Stimulated activated CD8-positive, alpha-beta memory T cell treated with anti-CD3 and anti-CD28 coated beads, Interleukin-15, amount 100 ng/mL, for 48 hours (primary cell): ENCODE results near the gene APOL3.
"Not testable (repeated sequence)": the region's sequence is repeated elsewhere in the genome, so short reads cannot be mapped to it uniquely, and the experiment has no call there.

Experiments used
- DNase-seq, 2 donors: peaks; one replicate each; pipeline ENCODE4 v3.0.0-alpha.2; 2020; ENCODE audit warnings: low read depth in 2 of 2

Gene APOL3, protein sequence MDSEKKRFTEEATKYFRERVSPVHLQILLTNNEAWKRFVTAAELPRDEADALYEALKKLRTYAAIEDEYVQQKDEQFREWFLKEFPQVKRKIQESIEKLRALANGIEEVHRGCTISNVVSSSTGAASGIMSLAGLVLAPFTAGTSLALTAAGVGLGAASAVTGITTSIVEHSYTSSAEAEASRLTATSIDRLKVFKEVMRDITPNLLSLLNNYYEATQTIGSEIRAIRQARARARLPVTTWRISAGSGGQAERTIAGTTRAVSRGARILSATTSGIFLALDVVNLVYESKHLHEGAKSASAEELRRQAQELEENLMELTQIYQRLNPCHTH

DNA sequence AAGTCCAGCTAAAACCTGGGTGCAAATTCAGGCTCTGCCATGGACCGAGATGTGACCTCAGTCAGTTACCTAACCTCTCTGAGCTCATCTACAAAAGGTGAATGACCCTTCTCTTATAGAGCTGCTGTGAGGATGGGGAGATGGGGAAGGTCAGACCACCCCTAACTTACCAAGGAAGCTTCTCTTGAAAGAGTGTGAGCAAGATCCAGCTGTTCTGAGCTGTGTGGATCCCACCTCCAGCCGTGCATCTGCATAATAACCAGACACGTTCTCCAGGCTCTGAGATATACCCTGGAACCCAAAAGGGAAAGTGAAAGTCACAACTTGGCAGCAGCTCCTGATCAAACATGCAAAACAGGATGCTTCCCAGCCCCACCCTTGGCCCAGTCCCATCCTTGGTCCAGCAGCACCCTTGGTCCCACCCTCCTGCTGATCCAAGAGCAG, at the start of gene APOL3:
APOL3 (minus strand) TSS at position 257 of the 444 bp plus-strand sequence. CDS start 11,700 bp downstream, outside the sequence.
- DNase-seq, result no peak

DNA sequence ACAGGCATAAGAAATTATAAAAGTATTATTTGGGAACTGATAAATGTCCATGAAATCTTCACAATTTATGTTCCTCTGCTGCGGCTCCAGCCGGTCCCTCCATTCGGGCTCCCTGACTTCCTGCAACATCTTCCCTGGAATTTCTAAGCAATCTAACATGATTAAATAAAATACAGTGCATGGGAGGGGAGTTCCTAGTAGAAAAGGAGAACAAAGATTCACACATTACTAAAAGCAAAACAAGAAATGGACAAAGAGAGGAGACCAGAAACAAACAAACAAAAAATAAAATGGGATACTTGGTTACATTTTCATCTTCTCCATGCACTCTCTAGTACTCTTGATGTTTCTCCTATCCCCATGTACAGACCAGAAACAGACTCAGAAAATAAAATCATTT, 49.7 kb upstream of the APOL3 start:
- DNase-seq, result no peak

DNA sequence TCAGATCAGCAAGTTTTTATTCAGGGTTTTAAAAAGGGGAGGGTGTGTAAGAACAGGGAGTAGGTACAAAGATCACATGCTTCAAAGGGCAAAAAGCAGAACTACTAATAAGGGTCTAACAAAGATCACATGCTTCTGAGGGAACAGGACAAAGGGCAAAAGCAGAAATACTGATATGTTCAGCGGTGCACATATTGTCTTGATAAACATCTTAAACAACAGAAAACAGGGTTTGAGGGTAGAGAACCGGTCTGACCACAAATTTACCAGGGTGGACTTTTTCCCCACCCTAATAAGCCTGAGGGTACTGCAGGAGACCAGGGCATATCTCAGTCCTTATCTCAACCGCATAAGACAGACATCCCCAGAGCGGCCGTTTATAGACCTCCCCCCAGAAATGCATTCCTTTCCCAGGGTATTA, 48.9 kb upstream of the APOL3 start:
- not testable (repeated sequence) for DNase-seq

DNA sequence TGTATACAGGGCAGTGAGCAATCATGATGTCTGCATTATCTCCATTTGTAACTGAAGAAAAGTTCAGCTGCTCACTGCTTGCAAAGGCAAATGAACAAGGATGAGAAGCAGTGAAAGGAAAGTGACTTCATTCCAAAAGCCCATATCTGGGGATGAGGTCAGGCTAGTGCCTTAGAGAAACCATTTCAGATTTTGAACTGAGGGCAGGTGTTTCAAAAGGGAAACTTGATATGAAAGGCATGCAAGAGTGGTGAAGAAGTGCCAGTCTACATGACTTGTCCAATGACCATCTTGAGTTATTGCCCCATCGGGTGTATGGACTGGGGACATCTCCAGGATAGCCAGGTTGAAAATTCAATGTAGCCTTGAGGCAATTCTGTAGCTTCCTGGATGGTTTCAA, 48.4 kb upstream of the APOL3 start:
- DNase-seq, result no peak

DNA sequence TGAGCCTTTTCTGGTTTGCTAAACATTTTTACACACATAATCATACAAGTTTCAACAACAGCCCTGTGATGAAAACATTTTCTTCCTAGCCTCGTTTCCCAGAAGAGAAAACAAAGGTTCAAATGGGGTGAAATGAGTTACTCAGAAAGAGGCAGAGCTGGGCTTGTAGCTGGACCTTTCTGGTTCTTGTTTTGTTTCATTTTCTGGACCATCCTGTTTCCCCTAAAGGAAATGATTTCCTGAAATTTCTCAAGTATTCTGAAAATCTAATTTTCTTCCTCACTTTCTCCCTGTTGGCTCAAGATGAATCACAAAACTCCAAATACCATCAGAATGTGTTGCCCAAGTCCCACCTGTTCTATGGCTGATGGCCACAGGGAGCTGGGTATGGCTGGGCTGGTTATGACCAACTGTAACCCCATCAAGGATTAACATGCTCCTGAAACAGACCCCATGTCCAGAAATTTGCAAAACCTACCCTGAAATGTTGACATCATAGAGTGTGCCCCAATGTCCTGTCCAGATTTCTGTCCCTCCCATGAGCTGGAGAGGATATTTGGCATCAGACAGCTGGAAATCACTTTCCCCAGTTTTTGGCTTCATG, 47.7 kb upstream of the APOL3 start:
- DNase-seq, result no peak

DNA sequence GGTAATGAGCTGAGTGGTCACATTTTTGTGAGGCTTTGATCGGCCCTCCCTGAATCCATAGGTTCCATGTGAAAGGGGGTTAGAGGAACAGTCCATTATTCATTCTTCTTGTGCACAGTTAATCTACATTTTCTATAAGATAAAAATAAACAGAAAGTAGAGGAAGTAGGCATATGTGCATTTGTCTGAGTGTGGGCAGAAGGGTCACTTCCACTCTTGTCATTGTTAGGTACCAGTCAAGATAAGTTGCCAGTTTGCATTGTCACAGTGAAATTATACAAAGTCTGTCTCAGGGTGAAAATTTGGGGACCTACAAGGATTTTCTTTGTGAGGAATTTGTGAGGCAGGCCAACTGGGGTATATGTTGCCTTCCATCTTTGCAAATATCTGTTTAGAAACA, 45.7 kb upstream of the APOL3 start:
- no peak for DNase-seq

DNA sequence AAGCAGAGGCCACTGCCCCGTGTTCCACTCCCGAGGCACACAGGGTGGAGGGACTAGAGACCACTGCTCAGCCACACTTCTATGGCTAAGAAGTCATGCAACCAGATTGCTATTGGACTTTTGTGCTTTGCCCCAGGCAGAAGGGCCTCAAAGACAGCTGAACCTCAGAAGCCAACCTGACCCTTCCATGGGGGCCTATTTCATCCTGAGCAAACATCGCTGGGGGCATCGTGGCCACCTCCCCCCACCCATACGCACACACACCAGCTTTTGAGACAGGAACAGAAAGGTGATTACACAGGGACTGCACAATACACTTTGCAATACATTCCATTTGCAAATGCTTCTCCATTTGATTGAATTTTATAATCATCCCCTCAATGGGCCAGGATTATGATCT, 45.0 kb upstream of the APOL3 start:
- DNase-seq, result not testable (repeated sequence)

DNA sequence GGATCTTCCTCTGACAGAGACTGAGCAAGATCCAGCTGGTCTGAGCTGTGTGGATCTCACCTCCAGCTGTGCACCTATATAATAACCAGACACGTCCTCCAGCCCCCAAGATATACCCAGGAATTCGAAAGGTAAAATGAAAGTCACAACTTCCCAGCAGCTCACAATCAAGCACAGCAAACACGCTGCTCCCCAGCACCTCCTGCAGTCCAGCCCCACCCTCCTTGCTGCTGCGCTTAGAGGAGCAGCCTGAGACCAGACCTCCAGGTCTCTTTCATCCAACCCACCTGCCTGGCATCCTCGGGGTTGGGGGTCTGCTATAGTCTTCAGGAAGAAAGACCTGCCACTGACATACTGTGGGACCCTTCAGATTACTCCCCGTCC, 44.1 kb upstream of the APOL3 start:
- no peak for DNase-seq

DNA sequence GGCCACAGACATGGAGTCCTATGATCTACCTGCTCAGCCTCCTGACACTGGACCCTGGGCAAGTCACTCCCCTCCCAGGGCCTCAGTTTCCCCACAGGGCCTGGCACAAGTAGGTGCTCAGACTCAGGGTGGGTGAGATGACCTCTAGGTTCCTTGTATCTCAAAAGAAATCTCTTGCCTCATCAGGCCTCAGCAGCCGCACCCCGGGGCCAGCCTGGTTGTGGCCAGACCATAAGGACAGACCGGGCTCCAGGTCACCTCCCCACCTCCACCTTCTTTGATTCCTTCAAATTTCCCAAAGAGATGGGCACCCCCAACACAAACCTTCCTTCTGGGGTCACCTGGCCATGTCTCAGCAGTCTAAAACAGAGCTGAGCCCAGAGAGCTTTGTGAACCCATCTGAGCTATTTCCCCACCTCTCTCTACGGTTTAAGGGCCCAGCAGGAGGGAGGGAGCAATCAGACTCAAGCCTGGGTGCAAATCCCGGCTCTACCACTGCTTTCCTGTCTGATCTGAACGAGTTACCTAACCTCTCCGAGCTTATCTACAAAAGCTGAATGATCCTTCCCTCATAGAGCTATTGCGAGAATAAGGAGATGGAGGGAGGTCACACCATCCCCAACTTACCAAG, 43.6 kb upstream of the APOL3 start:
- no peak for DNase-seq

DNA sequence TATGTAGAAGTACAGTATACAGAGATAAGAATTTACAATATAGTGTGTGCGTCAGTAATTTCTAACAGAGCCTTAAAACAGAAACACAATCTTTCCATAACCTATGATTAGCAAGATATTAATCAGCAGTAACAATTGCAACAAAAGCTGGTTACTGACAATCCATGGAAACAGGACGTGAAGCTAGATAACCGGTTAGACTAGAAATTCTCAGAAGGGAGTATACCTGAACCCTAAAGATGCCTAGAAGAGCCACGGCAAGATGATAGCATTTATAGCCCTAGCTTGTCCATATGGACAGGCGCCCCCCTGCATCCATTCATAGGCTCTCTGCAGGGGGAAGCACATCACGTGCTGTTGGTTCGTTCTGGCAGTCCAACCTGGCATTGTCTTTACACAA, 42.9 kb upstream of the APOL3 start:
- not testable (repeated sequence) for DNase-seq

DNA sequence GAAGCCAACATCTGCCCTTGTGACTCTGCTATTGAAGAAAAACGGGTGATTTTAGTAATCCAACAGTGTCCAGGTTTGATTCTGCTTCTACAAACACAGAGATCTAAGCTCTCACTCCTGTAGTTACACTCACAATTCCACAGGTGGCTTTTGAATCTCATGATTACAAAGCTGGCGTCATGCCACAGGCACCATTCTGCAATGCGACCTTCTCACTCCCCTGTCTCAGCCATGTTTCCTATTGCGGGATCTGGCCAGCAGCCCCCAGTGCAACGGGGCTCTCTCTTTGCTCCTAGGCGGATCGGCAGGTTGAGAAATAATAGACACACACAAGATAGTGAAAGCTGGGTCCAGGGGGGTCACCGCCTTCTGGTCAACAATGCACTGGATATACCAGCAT, 42.4 kb upstream of the APOL3 start:
- DNase-seq, result not testable (repeated sequence)

DNA sequence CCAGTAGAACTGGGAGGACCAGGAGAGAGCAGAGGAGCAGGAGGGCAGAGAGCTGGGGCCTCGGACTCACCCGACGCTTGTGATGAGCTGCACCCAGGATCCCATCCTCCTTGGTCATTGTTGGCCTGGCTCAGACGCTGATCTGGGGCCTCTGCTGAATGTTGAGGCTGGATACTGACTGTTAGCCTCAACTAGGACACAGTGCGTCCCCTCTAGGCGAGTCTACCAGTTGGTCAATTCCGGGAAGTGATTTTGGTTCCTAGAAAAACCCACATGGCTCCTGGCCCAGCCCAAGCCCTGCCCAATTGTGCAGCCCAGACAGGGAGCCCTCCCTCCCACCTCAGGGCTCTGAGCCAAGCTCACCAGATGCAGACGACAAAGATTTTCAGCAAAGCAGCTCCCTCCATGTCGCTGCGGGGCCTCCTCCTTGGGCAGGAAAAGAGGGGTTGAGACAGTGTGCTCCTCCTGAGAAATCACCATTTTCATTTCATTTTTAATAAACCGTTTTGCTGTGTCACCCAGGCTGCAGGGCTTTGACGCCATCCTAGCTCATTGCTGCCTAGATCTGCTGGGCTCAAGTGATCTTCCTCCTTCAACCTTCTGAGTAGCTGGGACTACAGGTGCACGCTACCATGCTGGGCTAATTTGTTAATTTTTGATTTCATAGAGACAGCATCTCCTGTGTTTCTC, 41.2 kb upstream of the APOL3 start, which contains the start of gene APOL4:
APOL4 (minus strand) TSS at position 180 of the 690 bp plus-strand sequence; CDS start at position 105, 75 bp downstream.
- no peak for DNase-seq

DNA sequence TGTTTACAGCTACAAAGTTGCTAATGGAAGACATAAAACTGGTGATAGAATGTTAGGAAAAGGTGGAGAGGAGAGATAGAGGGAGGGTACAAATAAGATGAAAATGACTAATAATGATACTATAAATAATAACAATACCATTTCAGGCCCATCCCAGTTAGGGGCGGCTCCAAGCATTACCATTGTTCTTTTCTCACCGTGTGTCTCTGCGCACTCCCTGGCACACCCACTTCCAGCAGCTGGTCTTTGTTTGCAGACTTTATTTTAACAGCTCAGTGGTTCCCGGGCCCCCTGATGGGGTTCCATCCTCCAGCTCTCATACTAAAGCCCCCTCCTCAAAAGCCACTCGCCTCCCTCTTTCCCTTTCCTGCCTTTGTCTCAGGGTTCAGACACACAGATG, 40.5 kb upstream of the APOL3 start:
- not testable (repeated sequence) for DNase-seq

DNA sequence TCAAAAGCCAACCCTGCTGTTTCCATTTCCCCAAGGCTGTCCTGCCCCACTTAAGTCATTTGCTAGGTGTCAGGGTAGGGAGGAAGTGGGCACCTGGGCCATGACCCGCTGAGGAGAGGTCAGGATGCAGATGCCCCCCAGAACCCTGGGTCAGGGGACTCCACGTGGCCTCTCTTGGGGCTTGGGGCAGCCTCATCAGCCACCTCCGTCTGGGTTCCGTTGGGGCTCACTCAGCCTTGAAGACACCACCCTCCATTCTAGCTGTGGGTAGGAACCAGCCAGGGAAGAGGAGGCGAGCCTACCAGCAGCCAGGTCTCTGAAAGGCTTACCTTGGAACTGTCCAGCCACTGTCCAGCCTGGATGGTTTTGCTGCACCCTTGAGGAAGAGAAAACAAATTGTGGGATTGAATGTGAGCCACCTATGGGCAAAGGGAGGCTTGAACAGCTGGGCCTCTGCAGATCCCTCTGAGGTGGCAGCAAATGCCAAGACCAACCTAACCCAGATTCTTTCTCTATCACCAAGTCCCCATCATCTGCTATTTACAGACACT, 38.5 kb upstream of the APOL3 start:
- DNase-seq, result no peak

DNA sequence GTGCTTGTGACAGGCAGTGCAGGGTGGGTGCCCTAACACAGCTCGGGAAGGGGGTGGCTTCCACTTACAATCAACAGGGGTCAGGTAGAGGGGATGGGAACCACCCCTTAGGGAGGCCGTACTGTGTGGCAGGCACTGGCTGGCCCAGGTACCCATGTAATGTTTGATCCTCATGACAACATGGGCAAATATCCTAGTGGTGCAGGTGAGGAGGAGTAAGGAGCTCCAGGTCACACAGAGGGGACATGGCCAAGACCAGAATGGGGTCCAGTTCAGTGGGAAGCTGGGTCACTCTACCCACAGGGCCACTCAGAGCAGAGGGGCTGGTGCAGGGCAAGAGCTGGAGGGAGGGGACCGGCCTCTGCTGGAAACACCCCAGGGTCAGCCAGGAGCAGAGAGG, 38.0 kb upstream of the APOL3 start:
- DNase-seq, result no peak

DNA sequence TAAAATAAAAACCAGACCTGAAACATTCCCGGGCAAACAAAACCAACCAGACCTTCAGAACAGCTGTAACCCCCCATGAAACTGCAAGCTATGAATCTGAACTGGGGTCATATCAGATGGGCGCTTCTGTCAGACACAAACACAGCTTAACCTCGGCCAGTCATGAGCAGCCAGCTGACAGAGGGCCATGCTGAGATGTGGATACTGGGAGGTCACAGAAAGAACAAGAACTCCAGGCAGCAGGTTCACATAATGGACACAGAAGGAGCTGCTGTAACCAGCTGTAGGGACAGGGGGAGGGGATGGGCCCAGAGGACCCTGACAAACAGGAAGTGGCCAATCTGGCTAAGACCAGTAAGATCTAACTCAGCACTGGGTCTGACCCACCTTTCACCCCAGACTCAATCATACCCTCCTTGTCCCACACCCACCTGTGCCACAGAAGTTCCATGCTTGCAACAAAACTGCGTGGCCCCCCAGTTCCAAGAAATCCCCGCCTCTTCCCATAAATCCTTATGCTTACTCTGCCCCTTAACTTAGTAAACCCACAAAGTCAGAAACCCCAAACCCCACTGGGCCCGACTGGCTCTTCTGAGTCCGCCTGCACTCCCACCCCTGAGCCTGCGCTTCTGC, 37.1 kb upstream of the APOL3 start:
- DNase-seq, result peak; percentile 26 to 37

DNA sequence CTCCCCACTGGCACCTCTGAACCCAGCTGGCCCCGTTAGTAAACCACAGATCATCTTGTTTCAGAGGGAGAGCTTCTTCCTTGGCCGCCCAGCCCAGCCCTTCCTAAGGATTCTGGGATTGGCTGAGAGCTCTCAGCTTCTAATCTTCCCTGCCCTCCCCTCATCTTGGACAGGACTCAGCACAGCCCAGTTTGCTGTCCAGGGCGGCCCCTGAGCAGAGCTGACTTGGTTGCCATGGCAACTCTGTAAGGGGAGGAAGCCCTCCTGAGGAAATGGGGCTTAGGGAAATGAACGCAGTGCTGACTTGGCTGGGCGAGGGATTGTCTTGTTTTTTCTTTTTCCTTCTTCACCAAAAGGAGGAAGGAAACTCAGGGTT, 36.5 kb upstream of the APOL3 start:
- DNase-seq, result no peak

DNA sequence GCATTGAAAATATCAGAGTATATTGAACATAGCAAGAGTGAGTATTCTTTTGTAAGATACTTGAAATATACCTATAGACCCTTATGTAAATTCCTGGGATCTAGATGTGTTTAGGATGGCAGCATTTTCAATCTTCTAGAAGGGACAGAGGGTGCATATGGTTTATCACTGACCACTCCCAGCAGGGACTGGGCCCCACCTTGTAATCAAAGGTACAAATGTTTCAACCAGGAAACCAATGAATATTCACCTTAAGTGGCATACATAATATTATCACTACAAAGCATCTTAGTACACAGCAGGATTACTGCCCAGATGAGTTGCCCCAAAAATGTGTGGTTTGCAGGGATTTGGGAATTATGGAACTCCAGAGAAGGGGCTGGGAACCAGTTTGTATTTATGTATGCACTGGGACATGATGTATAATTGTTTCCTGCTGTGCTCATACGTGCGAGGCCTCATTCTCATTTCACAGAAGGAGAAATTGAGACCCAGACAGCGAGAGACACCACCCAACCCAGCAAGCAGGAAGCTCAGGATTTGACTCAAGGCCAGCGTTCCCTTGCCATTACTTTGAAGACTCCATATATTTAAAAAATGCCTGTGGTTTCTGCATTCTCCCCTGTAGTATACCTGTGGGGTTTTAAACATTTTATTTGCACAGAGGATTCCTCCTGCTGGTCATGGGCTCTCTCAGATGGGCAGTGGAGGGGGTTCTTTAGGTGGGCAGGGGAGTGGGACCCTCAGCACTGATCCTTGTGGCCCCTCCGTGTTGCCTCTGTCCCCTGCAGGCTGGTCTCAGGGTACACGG, 35.9 kb upstream of the APOL3 start:
- DNase-seq, result no peak

DNA sequence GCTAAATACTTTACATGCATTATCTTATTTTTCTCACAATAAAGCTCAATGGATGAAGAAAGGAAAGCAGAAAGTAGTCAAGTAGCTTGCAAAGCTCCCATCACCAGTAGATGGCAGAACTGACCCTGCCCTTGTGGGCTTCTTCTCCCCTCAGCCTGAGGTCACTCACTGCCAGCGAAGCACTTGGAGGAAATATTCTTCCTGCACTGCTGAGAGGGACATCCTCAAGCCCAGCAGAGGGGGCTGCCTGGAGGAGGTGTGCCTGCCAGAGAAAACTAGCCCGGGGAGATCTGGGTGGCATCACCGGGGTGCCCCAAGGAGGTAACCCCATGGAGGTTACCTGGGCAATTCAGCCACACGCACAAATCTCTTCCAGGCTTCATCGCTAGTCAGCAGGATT, 34.4 kb upstream of the APOL3 start:
- peak in 1 of 2 donors; percentile 30 for DNase-seq

DNA sequence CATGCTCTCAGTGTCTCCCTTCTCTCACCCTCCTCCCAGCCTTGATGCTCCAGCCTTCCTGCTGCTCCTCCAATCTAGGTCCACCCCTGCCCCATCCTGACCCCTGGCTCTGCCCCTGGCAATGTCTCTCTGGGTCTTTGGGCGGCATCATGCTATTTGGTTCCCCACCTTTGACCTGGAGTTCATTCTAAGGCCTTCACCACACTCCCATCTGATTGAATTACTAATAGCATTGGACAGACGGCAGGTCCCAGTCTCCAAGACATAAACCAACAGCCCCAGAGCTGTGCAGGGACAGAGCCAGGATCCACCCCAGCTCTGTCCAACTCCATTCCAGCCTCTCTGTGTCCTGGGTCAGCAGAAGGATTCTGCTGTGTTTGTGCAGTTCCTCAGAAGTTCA, 33.8 kb upstream of the APOL3 start:
- DNase-seq, result no peak

DNA sequence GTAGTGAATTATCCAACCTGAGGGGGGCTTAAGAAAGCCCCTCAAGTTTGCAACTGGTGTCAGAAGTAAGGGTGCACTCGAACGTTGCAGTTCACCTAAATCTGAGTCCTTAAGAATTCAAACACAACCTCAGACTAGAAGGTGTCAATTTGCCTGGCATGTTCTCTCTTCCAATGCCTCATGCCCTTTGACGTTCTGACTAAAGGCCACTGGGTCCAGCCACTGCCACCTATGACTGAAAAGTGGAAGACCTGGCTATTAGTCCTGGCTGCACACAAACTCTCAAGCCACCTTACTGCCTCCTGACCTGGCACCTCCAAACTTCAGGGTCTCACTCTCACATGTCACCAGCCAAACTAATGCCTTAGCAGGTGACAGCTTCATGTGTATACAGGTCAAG, 33.0 kb upstream of the APOL3 start:
- DNase-seq, result no peak
